Cerebellar nuclear complex (tissue), 1 donor: ENCODE results near the gene RIN3.

Experiments used
- DNase-seq, 2 experiments: peaks; one replicate each; lab custom pipeline; 2025; lab: John Stamatoyannopoulos, UW

The RIN3 gene

DNA sequence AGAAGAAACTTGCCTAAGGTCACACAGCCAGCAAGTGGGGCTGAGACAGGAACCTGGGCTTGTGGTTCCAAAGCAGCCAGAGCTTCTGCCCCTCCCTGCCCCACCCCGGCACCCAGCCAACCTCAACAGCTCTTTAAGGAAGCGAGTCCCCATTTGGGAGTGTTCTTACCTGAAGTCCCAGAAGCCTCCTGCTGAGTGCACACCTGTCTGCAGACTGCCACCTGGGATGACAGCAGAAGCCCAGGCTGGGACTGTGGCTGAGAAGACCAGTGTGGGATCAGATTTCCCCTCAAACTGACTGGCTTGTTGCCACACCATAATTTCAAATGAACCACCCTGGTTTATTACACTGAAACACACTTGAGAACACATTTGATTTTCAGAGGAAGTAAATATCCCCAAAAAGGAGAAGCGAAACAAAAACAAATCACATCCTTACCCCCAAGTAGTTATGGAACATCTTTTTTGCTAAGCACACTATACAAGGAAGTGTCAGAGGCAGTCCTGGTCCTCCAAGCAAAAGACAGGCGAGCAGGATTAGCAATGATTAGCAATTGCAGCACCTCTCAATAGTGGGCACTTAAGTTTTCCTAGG, 6.3 kb upstream of the RIN3 start:
- no peak for DNase-seq

DNA sequence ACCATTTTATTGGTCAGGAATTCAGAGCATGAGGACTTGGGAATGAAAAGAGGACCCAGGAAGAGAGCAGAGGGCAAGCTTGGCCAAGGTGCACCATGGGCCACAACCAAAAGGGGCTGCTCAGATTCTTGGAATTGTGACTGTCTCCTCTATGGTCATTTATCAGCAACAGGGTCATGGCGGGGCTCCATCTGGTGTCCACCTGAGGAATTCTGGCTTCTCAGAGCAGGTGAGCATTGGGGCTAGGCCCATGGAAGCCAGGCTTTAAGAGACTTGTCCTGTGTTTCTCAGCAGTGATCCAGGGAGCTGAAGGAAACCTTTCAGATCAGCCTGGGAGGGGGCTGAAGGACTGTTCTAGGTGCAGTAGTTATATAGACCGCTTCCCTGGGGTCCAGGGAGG, 2.6 kb upstream of the RIN3 start:
- DNase-seq, result no peak

GRCh38 chr14:92511453-92512238, 1.9 kb upstream of the RIN3 start:
- no peak for DNase-seq

DNA sequence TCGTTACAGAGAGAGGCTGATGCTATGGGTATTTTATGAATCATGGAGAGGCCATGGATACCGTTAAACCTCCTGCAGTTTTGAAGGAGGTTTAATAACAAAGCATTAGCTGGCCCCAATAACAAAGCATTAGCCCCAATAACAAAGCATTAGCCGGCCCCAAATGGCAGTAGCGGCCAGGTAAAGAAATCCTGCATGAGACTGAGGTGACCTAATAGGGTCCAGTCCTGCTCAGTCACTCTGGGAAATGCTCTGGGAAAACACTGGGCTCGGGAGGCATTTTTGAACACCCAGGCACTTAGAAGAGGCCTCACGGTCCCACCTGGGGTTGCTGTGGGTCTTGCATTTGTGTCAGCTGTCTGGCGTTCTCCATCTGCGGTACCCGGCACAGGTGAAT, 776 bp upstream of the RIN3 start:
- no peak for DNase-seq

DNA sequence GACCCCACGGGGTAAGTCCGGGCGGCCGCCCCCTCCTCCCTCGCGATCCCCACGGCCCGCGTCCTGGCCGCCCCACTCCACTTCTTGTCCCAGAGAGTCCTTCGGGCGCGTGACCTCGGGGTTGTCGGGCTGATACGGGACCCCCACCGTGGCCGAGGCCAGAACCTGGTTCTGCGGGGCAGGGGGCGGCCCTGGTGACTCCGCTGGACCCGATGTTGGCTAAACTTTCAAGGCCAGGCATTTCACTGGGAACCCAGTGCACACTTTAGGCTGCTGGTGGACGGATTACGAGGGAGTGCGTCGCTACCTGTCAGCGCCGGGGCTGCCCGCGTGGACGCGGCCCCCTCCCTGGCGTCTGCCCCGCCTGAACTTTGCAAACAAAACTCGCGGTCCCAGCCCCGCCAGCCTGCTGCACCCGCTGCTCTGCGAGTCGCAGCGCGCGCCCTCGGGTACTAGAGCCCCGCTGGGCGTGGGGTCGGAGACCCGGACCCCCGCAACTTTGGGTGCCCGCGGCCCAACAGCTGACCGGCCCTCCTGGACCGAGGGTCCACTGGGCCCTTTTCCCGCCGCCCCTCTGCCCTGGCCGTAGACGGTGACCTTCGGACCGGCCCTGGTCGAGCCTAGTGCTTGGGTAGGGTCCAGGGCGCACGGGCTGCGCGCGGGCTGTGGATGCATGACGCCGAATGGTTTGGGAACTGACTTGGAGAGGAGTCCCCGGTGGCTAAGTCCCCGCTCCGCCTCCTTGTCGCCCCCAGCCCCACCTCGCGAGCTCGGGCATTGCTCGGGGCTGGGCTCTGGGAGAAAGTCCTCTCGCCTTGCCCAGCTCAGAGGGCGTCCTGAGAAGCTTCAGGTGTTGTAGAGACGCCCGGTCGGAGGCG, 624 bp downstream of the RIN3 start:
- DNase-seq, result no peak

DNA sequence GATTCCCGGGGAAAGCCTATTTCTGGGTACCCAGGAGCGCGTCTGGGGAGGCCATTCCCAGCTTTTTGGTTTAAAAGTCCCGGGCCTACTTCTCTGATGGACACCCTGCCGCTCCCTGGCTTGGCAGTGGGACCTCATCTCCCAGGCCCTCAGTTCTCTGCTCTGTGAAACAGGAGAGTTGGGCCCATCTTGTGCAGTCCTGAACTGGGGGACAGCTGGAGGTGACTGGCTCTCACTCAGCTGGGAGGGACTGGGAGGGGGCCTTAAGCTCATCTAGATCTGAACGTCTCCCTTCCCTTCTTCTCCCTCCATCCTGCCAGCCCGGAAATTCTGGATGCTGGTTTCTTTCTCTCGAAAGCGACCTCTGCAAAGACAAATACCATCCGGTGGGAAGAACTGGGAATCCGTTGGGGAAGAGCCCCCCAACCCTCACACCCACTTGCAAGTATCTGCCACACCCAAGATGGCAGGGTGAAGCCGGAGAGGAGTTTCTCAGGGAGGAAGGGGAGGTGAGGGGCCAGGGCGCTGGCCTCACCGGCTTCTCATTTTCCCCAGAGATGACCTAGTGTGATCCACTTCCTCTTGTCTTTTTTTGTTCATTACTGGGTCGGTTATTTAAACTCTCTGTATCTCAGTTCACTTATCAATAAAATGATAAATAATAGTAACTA, 1.4 kb downstream of the RIN3 start:
- no peak for DNase-seq

DNA sequence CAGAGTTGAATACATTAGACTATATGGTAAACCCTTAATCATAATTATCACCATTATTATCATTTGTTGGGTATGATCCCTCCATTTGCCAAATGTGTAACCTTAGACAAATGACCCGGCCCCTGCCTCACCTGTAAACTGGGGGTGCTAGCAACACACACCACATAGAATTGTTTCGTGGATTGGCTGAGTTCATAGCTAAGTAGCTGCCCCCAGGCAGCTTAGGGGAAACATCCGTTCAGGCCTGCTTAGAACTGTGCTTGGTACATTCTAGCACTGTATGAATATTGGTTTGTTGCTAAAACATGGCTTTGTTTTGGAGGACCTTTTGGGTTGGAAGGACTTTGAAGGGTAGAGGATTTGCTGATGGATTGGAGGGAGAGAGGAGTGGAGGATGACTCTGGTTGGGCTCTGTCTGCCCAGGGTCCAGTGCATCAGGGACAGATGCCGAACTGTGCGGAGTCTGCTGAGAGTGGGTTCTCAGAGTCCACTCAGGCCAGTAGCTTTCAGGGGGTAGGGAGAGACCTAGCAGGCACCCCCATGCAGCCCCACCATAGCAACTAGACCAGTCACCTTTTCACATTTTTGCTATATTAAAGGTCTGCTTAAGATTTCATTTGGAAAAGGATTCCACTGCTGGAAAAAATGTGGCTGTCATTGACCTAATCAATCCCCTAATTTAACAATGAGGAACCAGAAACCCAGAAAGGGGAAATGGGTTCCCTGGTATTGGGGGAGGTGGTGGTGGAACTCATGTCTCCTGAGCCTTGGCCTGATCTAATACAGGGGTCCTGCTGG, 2.2 kb downstream of the RIN3 start:
- no peak for DNase-seq

GRCh38 chr14:92516344-92516965, 2.9 kb downstream of the RIN3 start:
- no peak for DNase-seq

GRCh38 chr14:92516966-92517506, 3.5 kb downstream of the RIN3 start:
- DNase-seq, result no peak

- DNase-seq, result no peak
Observed at GRCh38 chr14:92517761-92518160, 4.2 kb downstream of the RIN3 start.

DNA sequence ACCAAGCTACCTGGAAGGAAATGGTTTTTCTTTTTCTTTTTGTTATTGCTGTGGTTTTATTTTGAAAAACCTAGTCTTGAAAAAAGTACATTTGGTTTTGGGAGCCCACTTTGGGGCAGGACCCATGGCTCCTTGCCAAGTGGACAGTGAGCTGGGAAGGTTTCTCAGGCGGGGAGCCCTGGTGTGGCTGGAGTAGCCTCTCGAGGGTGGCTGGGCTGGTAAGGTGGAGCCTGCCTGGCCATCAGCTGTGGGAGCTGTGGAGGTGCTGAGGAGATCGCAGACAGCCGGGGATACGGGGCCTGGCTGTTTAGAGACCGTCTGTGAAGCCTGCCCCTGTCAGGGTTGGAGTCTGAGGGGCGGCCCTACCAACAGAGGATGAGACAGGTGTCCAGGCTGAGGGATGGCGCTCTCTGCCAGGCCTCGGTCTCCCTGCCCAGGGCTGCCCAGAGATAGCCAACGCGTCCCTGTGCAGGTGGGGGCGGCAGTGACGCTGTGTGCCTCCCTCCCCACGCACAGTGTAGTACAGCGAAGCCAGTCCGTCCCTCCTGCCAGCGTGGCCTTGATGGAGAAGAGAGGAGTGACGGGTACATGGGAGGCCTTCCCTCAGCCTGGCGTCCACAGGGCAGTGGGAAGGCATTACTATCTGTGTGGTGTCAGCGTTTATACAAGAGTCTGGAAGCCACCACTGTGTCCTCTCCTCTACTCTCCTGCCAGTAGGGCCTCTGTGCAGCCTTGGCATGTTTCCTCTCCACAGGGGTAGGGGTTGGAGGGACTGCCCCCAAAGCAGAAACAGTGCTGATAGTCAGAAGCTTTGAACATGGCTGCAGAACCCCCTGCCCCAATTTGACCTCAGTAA, 5.9 kb downstream of the RIN3 start:
- no peak for DNase-seq

DNA sequence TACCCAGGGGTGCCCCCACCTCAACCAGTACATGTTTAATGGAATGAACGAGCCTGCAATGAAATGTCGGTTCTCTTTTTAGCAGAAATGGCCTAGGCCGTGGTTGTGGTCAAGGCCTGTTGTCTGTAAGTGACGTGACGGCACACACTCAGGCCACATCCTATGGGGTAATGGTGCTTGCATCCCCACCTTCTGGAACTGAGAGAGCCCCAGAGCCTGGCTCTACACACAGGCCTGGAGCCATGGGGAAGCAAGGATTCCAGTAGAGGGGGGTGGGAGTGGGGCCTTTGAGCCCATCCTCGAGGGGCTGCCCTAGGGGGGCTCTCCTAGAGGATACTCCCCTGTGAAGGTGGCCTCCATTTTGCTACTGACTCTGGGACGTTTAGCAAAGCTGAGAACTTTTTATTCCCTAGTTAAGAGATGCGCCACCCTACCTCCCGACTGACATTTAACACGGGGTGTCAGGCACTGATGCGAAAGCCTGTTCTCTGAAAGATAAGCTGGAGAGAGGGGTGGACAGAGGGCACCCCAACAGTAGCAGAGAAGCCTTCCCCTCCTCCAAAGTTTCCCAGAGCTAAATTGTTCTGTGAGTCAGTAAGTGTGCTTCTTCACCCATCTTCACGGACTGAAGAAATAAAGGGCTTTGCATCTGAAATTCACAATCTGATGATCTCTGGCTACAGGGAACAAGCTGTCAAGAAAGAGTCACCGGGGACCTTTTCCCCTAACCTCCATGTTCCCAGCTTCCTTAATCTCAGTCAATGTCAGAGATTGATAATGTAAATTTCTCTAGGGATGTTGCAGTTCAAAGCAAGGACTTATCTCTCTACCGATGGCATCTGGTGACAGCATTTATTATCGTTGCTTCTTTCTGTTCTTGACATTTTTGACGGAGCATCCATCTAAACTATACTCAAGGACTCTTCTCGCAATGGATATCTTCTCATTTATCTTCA, 6.8 kb downstream of the RIN3 start:
- no peak for DNase-seq

DNA sequence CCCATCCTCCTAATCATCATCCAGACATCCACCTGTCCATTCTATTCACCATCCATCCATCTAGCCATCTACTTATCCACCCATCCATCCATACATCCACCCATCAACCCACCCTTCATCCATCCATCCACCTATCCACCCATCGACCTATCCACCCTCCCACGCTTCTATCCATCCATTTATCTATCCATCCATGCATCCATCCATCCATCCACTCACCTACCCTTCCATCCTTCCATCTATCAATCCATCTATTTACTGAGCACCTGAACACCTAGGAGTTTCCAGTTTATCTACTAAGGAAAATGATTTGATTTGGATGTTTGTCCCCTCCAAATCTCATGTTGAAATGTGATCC, 7.5 kb downstream of the RIN3 start:
- no peak for DNase-seq

DNA sequence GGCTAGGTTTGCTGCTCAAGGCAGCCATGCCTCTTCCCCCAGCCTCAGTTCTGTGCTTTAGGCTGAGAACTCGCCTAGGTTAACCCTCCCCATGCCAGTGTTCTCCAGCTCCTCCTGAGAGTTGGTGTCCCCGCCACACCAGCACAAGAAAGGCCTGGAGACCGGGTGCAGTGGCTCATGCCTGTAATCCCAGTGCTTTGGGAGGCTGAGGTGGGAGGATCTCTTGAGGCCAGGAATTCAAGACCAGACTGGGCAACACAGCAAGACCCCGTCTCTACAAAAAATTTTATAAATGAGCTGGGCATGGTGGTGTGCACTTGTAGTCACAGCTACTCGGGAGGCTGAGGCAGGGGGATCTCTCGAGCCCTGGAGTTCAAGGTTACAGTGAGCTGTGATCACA, 10.2 kb downstream of the RIN3 start:
- no peak for DNase-seq

DNA sequence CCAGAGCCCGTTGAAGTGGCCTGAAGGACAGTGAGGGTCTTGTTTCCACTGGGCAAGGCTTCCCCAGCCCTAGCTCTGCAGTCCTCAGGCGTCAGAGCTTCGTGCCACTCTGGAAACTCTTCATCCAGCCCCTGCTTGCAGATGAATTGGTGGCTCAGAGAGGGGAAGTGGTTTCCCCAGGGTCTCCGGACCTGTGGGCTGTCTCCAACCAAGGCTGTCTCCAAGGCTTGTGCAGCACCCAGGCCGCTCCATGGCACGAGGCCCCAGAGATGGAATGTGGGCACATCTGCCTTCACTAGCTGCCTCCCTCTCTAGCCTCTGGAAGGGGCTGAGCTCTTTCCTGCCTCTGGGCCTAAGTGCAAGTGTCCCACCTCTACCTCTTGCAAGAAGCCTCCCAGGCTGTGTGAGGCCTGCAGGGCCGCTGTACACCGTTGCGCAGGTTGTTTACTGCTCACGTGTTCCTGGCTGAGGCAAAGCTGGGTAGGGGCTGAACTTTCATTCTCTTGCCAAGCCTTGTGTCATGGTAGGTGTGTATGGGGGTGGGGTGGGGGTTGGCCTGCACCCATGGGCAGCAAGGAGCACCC, 11.1 kb downstream of the RIN3 start:
- DNase-seq, result no peak

- DNase-seq, result no peak
Observed at GRCh38 chr14:92525322-92526095, 11.9 kb downstream of the RIN3 start.

DNA sequence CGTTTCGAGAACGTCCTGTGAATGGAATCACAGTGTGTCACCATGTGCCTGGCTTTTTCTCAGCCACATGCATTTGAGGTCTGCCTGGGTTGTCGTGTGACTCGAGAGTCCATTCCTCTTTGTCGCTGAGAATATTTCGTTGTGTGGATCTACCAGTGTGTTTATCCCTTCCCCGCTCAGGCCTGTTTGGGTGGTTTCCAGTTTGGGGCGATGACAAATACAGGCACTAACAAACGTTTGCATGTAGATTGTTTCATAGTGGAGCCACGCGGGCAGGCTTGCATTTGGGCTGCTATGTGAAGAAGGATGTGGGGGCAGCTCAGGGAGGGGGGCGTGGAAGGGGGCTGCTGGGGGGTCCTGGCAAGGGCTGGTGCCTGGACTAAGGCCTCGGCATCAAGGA, 14.1 kb downstream of the RIN3 start:
- DNase-seq, result no peak
